NT2/D1 (cell line): ENCODE measurements around the gene SDK1.

Experiments used
- YY1 ChIP-seq: IDR thresholded peaks from 2 replicates; pipeline ENCODE4 v1.6.1; 2011; ENCODE audit not compliant: insufficient read length, insufficient read depth
- ZNF274 ChIP-seq: IDR thresholded peaks from 2 replicates; pipeline ENCODE4 v1.6.1; 2011; ENCODE audit warnings: mild to moderate bottlenecking, low read depth, low read length

DNA sequence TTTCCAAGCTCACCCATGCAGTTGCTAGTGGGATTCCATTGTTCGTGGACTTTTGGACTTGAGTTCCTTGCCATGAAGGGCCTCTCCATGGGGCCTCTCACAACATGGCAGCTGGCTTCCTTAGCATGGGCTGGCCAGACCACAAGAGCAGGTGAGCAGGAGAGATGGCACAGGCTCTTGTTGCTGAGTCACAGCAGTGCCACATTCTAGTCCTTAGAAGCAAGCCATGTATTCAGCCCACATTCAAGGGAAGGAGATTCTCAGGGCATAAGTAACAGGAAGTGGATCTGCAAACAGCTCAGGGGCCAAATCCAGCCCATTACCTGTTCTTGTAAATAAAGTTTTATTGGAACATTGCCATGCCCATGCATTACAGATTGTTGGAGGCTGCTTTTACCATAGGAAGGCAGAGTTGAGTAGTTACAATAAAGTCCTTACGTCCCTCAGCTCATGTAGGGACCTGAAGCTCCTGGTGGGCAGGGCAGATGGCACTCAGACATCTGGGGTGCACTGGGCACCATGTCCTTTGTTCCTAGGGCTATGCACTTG is 899.6 kb downstream of the SDK1 start:
- TF ChIP-seq ZNF274 = no peak
- TF ChIP-seq YY1 = no peak
